ENCODE results near the gene UBE3B.

DNA sequence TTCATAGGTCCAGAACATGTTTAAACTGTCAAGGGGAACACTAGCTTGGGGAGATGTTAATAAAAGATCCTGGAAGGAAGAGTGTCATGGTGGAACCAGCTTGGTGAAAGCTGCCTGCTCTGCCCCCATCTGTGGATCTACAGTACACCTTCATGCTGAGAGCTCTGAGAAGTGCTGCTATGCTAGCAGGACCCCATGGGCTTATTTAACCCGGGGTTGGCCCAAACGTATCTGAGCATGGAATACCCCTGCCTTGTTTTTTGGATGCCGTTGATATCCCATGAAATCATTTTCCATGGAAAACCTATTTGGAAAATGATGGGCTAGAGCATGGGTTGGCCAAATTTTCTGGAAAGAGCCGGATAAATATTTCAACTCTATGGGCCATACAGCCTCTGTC is 14.2 kb downstream of the UBE3B start:
- TF ChIP-seq, protein P1, sequence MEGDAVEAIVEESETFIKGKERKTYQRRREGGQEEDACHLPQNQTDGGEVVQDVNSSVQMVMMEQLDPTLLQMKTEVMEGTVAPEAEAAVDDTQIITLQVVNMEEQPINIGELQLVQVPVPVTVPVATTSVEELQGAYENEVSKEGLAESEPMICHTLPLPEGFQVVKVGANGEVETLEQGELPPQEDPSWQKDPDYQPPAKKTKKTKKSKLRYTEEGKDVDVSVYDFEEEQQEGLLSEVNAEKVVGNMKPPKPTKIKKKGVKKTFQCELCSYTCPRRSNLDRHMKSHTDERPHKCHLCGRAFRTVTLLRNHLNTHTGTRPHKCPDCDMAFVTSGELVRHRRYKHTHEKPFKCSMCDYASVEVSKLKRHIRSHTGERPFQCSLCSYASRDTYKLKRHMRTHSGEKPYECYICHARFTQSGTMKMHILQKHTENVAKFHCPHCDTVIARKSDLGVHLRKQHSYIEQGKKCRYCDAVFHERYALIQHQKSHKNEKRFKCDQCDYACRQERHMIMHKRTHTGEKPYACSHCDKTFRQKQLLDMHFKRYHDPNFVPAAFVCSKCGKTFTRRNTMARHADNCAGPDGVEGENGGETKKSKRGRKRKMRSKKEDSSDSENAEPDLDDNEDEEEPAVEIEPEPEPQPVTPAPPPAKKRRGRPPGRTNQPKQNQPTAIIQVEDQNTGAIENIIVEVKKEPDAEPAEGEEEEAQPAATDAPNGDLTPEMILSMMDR (IDR thresholded peaks at IDR 0.05), result no peak
- TF ChIP-seq POLR2A (IDR thresholded peaks at IDR 0.05), result no peak
